NCI-H82 treated with DMSO at 0.1 percent for 48 hours (cell line): ENCODE measurements around the gene TPBG.
"Not testable (repeated sequence)": the region's sequence is repeated elsewhere in the genome, so short reads cannot be mapped to it uniquely, and the experiment has no call there.

ENCODE experiments used
- DNase-seq: peaks from one replicate; lab custom pipeline; 2025; ENCODE audit not compliant: unreplicated experiment; lab: John Stamatoyannopoulos, UW

Gene TPBG

GRCh38 chr6:82372656-82373055 lies 9.0 kb downstream of the TPBG start:
- DNase-seq, result no peak

GRCh38 chr6:82374516-82374915 lies 10.9 kb downstream of the TPBG start:
- no peak for DNase-seq

GRCh38 chr6:82376636-82377035 lies 13.0 kb downstream of the TPBG start:
- DNase-seq, result no peak

DNA sequence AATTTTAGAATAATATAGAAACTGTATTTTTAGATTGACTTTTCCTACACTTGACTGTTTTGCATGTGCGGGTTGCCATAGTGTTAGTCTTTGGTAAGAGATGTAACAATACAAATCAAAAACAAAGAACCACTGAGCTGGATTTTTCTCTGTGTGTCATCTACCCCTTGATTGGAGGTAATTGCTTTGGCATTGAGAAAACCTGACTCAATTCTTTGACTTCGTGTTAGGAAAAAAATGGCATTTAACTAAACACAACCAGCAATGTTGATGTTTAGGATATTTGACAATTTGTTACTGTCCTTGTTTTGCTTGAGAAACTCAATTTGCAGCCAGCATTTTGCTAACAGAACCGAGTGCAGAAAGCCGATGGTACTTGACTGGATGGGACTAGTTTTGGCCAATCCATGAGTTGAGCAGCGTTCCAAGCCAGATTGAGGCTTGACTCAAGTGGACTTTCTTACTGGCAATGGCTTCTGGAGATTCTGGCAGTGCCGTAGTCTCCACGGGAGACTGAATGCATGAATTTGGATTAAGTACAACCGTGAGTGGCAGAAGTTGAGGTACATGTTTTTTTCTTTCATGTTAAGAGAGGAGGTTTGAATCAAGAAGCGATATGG lies 17.1 kb downstream of the TPBG start:
- DNase-seq, result no peak

- no peak for DNase-seq
These were observed 17.7 kb downstream of the TPBG start for GRCh38 chr6:82381278-82381677.

DNA sequence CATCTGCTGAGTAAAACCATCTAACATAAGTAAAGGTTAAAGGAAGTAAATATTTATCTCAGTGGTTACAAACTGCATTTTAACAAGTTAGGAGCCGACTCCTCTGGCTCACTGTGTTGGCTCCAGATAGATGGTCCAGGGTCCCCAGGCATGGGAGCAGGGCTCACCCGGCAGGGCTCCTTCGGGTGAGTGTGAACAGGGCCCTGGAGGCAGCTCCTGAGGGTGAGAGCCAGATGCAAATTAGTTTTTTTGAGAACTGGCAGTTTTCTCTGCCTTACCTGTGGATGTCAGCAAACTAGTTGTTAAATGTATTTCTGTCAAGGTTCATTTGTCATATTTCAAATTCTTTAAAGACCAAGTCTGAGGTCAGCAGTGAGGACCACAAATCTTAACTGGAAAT lies 21.5 kb downstream of the TPBG start:
- no peak for DNase-seq

- no peak for DNase-seq
These were observed 21.9 kb downstream of the TPBG start for GRCh38 chr6:82385546-82385945.

DNA sequence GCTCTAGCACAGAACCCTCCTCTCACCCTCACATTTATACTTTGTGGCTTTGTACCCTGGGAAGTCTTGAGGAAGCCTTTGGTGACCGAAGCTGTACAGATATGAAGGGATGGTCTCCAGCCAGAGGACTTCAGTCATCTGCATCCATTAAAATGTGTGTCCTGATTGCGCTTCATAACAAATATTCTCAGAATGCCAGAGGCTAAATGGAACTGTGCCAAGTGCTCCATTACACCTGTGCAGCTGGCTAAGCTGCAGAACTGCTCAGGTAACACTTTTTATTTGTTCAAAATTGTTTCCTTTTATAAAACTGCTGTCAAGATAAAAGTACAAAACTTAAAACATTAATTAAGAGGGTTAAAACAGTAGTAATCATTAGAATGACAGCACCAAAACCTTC lies 22.3 kb downstream of the TPBG start:
- no peak for DNase-seq

- not testable (repeated sequence) for DNase-seq
These were observed 31.2 kb downstream of the TPBG start for GRCh38 chr6:82394770-82395169.

GRCh38 chr6:82396964-82397751 lies 33.5 kb downstream of the TPBG start:
- DNase-seq, result no peak

DNA sequence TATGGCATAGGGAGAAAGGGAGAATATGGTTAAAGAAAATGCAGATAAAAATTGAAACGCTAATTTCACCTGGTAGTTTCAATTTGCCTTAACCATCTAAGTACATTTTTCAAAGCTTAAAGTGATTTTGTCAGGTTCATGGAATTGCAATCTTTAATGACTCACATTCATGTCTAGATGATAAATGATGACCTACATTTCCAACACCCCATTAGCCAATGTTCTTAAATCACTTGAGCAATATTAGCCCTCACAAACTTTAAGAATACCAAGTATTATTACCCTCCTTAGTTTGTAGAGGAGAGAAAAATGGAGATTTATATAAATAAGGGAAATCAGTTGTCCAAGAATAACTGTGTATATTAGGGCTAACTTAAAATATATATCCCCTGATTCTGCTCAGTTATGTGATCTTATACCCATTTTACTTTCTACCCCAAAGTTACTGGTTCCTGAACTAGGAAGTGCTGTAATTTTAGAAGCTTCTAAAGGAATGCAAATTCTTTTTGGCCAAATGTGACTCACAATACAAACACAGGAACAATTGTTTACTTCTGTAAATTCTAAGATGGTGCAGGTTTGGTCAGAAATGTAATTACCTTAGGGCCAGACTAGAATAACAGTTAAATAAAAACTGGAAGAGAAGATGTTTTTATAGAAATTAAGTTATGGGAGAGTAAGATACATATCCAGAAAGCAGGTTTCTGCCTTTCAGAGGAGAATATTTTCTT lies 34.5 kb downstream of the TPBG start:
- no peak for DNase-seq

DNA sequence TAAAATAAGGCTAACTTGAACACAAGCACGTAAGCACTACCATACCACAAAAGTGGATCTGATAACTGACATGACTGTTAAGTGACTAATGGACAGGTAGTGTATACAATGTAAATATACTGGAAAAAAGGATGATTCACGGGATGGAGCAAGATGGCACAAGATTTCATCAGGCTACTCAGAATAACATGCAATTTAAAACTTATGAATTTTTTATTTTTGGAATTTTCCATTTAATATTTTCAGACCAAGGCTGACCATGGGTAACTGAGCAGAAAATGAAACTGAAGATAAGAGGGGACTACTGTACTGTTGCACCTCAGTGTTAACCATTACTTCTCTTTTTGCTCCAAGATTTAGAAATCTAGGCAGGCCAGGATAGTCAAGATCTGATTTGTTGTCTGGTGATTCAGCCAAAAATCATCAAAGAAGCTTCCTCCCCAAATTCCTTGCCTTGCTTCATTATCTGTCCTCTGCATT lies 45.4 kb downstream of the TPBG start:
- no peak for DNase-seq

GRCh38 chr6:82410151-82410648 lies 46.6 kb downstream of the TPBG start:
- DNase-seq, result no peak

GRCh38 chr6:82413868-82414267 lies 50.3 kb downstream of the TPBG start:
- DNase-seq, result no peak

- DNase-seq, result no peak
These were observed 52.2 kb downstream of the TPBG start for GRCh38 chr6:82415820-82416219.

- DNase-seq, result no peak
These were observed 52.7 kb downstream of the TPBG start for GRCh38 chr6:82416346-82416745.
